ENCODE data around the gene TYMP.
A peak's percentile ranks its signal among the peaks of the same experiment; 100 is the strongest.
"Not testable (repeated sequence)": the region's sequence is repeated elsewhere in the genome, so short reads cannot be mapped to it uniquely, and the experiment has no call there.

TYMP gene

DNA sequence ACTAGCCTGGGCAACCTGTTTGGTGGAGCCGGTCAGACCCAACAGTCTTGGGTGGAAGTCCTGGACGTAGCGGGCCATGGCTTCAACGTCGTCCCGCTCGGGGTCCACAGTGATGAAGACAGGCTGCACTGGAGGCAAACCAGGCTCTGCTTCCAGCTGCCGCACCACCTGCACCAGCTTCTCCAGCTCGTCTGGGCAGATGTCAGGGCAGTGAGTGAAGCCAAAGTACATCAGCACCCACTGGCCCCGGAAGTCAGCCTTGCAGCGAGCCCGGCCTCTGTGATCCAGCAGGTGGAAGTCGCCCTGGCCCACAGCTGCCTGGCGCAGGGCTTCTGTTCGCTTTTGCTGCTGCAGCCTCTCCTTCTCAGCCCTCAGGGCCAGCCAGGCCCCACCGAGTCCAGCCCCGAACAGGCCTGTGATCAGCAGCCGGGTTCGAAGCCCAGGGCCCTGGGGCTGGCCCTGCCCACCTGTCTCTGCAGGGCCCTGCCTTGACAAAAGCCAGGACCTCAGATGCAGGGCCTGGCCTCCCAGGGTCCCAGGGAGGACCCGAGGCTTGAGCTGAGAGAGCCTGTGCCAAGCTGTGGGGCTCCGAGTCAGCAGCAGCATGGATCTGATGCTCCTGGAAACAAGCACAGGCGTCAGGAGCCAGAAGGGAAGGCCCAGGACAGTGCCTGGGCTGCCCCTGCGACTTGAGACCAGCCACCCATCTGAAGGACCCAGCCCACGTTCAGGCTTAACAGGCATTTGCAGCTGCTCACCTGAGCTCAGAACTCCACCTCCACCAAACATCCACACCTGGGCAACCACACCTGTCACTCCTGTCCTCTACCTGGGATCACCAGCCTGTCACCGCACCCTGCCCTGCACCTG, 5.8 kb downstream of the TYMP start:
- DNase-seq: no peak

- DNase-seq: no peak
Measured at GRCh38 chr22:50523458-50523805, 6.4 kb downstream of the TYMP start.

DNA sequence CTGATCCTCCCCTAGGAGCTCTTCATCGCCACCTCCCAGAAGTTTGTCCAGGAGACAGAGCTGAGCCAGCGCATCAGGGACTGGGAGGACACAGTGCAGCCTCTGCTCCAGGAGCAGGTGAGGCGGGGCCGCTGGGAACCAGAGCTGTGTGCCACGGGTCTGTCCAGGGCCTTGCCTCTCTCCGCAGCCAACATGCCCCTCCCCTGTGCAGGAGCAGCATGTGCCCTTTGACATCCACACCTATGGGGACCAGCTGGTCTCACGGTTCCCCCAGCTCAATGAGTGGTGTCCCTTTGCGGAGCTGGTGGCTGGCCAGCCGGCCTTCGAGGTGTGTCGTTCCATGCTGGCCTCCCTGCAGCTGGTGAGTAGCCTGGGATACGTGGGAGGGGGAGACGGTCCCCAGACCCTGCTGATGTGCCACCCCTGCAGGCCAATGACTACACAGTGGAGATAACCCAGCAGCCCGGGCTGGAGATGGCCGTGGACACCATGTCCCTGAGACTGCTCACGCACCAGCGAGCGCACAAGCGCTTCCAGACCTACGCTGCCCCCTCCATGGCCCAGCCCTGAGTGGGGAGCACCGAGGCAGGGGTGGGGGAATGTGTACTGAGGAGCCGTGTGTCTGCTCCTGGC, 6.9 kb downstream of the TYMP start:
- no peak for DNase-seq

DNA sequence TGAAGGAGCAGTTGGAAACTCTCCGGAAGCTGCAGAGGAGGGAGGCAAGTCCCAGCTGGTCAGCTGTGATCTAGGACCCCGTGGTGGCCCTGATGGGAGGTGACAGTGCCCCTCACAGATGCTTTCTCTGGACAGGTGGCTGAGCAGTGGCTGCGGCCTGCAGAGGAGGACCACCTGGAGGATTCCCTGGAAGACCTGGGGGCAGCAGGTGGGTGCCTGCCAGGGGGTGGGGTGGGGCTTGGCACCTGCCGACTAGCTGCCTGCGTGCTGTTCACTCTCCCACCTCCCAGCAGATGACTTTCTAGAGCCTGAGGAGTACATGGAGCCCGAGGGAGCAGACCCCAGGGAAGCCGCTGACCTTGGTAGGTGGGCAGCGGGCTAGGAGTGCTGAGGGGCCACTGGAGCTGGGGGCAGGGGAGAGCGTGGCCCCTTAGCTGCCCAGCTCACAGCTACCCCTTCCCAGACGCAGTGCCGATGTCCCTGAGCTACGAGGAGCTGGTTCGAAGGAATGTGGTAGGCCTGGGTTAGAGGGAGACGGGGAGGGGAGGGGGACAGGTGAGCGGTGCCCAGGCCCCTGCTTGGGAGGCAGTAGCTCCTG, 7.5 kb downstream of the TYMP start:
- DNase-seq: no peak

- no peak for DNase-seq
Measured at GRCh38 chr22:50521710-50522109, 8.1 kb downstream of the TYMP start.

DNA sequence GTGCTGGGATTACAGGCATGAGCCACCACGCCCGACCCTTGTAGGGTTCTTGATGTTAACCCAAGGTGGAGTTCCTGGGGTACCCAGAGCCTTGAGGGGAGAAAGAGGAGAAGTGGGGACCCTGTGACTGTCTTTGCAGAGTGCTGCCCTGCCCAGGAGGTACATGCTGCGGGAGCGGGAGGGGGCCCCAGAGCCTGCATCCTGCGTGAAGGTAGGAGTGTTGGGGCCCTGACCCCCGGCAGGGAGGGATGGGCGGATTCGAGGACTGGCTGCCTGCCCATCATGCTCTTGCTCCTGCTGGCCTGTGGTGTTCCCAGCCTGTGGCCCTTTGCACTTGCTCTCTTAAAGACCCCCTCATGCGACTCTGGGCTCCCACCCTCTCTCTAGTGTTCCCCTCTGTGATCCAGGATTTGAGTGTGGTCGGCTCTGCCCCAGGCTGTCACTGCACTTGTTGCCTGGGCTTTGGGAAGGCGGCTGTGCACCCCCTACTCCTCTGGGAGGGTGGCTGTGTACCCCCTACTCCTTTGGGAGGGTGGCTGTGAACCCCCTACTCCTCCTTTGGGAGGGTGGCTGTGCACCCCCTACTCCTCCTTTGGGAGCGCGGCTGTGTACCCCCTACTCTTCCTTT, 8.9 kb downstream of the TYMP start:
- no peak for DNase-seq

- DNase-seq: not testable (repeated sequence)
Measured at GRCh38 chr22:50520184-50520583, 9.6 kb downstream of the TYMP start.

- DNase-seq: no peak
Measured at GRCh38 chr22:50519151-50519550, 10.7 kb downstream of the TYMP start.

GRCh38 chr22:50518606-50519005, 11.2 kb downstream of the TYMP start:
- no peak for DNase-seq

GRCh38 chr22:50517495-50518260, 12.1 kb downstream of the TYMP start:
- no peak for DNase-seq

GRCh38 chr22:50516891-50517290, 12.9 kb downstream of the TYMP start:
- DNase-seq: no peak

DNA sequence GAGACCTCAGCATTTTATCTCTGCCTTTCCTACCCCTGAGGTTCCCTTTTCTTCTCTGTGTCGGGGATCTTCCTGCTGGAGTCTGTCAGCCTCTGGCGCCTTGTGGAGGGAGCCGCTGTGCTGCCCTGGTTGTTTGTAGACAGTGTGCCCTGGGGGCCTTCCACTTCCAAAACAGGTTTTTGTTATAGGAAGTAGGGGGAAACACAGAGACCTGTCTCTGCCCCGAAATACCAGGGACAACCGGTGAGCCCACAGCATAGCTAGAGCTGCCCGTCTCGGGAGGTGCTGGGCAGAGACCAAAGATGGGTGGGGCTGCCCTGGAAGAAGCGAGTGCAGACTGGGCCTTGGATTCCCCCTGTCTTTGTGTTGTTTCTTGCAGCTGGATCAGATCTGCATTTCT, 13.7 kb downstream of the TYMP start:
- no peak for DNase-seq

DNA sequence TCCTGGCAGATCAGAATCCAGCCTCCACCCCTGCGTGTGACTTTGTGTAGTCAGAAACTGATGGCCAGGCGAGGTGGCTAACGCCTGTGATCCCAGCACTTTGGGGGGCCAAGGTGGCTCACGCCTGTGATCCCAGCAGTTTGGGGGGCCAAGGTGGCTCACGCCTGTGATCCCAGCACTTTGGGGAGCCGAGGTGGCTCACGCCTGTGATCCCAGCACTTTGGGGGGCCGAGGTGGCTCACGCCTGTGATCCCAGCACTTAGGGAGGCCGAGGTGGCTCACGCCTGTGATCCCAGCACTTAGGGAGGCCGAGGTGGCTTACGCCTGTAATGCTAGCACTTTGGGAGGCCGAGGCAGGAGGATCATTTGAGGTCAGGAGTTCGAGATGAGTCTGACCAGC, 16.6 kb downstream of the TYMP start:
- no peak for DNase-seq

DNA sequence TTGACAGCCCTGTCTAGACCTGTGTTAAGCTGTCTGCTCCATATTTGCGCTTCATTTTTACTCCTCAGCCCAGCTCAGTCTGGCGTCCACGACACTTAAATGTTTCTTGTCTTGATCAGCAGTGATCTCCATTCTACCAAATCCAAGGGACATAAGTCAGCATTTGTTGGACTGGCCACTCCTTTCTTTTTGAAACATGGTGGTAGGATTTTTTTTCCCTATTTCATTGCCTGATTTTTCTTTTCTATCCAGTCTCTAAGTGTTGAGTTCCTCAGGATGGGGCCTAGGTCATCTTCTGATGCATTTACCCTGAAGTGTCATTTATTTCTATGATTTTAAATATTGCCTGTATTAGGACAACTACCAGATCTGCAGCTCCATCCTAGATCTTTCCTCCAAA, 20.9 kb downstream of the TYMP start:
- DNase-seq: no peak

GRCh38 chr22:50507991-50508884, 21.6 kb downstream of the TYMP start, which contains the start of gene NCAPH2:
Gene NCAPH2, plus strand, starts transcription at chr22:50508224. Its CDS starts 114 bp downstream, at chr22:50508338.
- DNase-seq: peak; percentile 90 to 94

- peak; percentile 76 to 84 for DNase-seq
Measured at GRCh38 chr22:50507421-50507990, 22.3 kb downstream of the TYMP start, which contains the start of gene LMF2. Gene LMF2, minus strand, starts transcription at chr22:50507702. Its CDS starts 27 bp downstream, at chr22:50507675.

DNA sequence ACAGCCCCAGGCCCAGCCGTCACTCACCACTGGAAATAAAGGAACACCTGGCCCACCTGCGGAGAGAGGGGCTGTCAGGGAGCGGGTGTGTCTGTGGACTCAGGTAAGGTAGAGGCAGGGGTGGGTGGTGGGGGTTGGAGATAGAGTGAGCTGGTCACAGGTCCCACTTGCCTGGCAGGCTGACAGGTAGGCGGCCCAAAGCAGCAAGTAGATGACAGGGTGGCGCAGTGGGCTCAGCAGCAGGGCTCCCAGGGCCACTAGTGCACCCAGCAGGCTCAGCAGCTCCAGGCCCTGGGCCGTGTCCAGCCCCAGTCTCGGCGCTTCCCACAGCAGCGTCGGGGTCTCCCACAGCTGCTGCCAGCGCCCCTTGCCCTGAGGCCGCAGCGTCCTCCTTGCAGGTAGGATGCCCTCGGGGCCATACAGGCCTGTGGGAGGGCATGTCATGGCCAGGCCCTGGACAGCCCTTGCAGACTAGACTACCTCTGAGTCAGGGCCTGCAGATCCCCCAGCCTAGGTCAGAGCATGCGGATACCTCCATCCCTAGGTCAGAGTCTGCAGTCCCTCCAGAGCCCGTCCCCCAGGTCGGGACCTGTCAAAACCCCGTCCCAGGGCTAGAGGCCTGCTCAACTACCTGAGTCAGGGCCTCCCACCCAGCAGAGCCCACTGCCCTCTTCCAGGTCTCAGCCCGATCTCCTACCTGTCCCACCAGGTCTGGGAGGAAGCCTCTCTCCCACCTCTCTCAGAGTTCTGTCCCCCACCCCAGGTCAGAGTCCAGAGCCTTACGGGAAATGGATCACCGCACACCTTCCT, 23.0 kb downstream of the TYMP start:
- no peak for DNase-seq

DNA sequence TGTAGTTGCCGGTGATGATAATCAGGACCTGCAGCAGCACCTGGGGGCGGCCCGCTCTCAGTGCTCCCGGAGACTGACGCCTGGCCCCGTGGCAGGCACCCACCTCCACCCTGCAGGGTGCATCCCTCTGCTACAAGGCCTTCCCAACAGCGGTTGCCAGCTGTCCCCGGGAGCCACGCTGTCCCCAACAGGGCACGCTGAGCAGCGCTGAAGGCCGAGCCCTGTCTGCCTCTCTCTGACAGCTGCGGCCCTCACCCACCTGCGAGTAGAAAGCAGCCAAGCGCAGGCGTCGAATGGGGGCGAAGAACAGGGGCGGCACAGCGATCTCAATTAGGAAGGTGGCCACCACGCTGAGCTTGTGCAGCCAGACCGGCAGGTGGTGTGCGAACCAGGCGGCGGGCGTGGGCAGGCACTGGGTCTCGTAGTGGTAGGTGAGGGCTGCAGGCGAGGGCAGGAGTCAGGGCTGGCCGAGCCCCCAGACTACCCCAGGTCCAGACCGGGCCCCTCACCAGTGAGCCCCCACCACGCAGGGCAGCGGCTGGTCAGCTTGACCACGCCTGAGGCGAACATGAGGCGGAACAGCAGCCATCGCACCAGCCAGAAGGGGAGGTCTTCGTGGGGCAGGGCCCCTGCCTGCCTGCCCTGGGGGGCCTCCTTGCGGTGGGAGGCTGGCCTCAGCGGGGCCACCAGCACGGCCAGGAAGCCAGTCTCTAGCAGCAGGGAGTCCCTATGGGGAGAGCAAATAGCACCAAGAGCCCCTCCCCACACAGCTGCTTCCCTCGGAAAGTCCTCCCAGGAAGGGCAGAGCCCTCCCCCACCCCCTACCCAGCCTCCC, 23.8 kb downstream of the TYMP start:
- DNase-seq: no peak

DNA sequence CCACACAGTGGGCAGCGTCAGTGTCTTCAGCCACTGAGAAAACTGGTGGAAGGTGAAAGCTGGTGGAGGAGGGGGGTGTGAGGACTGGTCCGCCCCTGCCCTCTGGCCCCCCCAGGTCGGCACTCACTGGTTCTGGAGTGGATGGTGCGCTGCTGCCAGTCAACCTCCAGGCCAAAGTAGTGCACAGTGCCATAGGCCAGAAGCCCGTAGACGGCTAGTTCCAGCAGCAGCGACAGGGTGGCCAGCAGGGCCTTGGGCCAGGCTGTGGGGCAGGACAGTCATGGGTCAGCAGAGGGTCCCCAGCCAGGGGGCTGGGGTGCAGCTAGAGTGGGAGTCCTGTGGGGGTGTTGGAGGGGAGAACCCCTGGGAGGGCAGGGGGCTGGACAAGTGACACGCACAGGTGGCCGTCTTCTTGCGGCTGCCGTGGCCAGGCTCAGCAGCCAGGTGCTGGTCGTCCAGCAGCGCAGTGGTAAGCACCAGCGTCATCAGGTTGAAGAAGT, 24.5 kb downstream of the TYMP start:
- no peak for DNase-seq
